Endothelial cell of umbilical vein (primary cell): ENCODE measurements around the gene OPCML. TPM values are rescaled to one million over a fixed set of nuclear protein-coding genes. Genes with fewer than 3 reads are reported as not detected.

Source experiments
- BruUV-seq: library from RNA; stranded (reverse); fragments of 400-500 nt; replicated peaks from 2 replicates; lab custom pipeline; 2021; lab: Mats Ljungman, UMichigan
- CTCF ChIA-PET: fragments of 300-600, 350-600 bp; sonication (Branson Sonifier 250); formaldehyde crosslinking; loops from one replicate; lab custom pipeline; 2021; ENCODE audit warnings: antibody characterized with exemption, inconsistent platforms; lab: Charles Lee
- POLR2A ChIA-PET: fragments of 300-600, 350-600 bp; sonication (Branson Sonifier 250); formaldehyde crosslinking; loops from one replicate; lab custom pipeline; 2021; ENCODE audit warnings: antibody characterized with exemption, inconsistent platforms; lab: Charles Lee
- DNase-seq: peaks from one replicate; pipeline ENCODE4 v3.0.0-alpha.2; 2011; ENCODE audit warnings: low read depth, low spot score
- FAIRE-seq: peaks from 2 replicates; lab custom pipeline; 2011; peaks lifted over from hg19 to GRCh38; lab: Jason Lieb, UNC
- H2AFZ ChIP-seq: 2 replicates; pipeline ENCODE4 v1.6.0; 2012; ENCODE audit warnings: low read depth, low read length, control low read depth, inconsistent platforms
- H3K27ac ChIP-seq: 2 replicates; pipeline ENCODE4 v1.5.1; 2011; ENCODE audit warnings: low read depth, mild to moderate bottlenecking, control low read depth, low read length, moderate library complexity; ENCODE audit not compliant: insufficient read depth
- H3K27me3 ChIP-seq, 2 experiments: 2 replicates each; pipeline versions ENCODE4 v1.6.0 to v1.6.1; 2011; ENCODE audit warnings: low read length in 2 of 2, mixed read lengths in 1 of 2; ENCODE audit not compliant: control insufficient read depth in 2 of 2, insufficient read depth in 2 of 2
- H3K36me3 ChIP-seq, 2 experiments: 2 replicates in 1 of 2; 3 replicates in 1 of 2; pipeline ENCODE4 v1.5.1; 2011; ENCODE audit warnings: low read length in 2 of 2, mild to moderate bottlenecking in 1 of 2, moderate library complexity in 1 of 2; ENCODE audit not compliant: control insufficient read depth in 2 of 2, insufficient read depth in 2 of 2; ENCODE audit errors: extremely low read depth in 1 of 2
- H3K4me1 ChIP-seq: 3 replicates; pipeline ENCODE4 v1.5.1; 2011; ENCODE audit warnings: mild to moderate bottlenecking, low read length; ENCODE audit not compliant: control insufficient read depth, insufficient read depth; ENCODE audit errors: extremely low read depth
- H3K4me2 ChIP-seq: 2 replicates; pipeline ENCODE4 v1.6.1; 2011; ENCODE audit warnings: low read length, control low read depth, mixed read lengths; ENCODE audit not compliant: insufficient read depth
- H3K4me3 ChIP-seq, 3 experiments: fragments of 200-600 bp in 1 of 3; sonication (generic), shearing (Covaris generic) in 1 of 3; replicated peaks in 1 of 3; 2 replicates each; pipeline ENCODE4 v1.5.1; 2011 to 2016; ENCODE audit warnings: control low read depth in 3 of 3, low read length in 3 of 3, mild to moderate bottlenecking in 2 of 3, inconsistent platforms in 1 of 3, low read depth in 1 of 3, moderate library complexity in 1 of 3; ENCODE audit not compliant: insufficient read depth in 1 of 3
- H3K79me2 ChIP-seq: 2 replicates; pipeline ENCODE4 v1.6.0; 2012; ENCODE audit warnings: low read length, inconsistent platforms; ENCODE audit not compliant: control insufficient read depth, insufficient read depth
- H3K9ac ChIP-seq: replicated peaks from 2 replicates; pipeline ENCODE3; 2011; ENCODE audit warnings: low read length, control low read depth; ENCODE audit not compliant: insufficient read depth; ENCODE audit errors: extremely low read depth
- H3K9me1 ChIP-seq: replicated peaks from 3 replicates; pipeline ENCODE4 v1.6.0; 2011; ENCODE audit warnings: mild to moderate bottlenecking, low read length; ENCODE audit not compliant: control insufficient read depth, insufficient read depth; ENCODE audit errors: extremely low read depth
- H3K9me3 ChIP-seq: replicated peaks from 2 replicates; pipeline ENCODE4 v1.5.1; 2012; ENCODE audit warnings: low read length, inconsistent platforms; ENCODE audit not compliant: control insufficient read depth, insufficient read depth
- H4K20me1 ChIP-seq: replicated peaks from 2 replicates; pipeline ENCODE3; 2011; ENCODE audit warnings: mild to moderate bottlenecking, low read length; ENCODE audit not compliant: control insufficient read depth, insufficient read depth; ENCODE audit errors: extremely low read depth
- CTCF ChIP-seq, 2 donors: IDR thresholded peaks; 1 replicate in 1 of 2; 2 replicates in 1 of 2; pipeline ENCODE4 v1.5.1; 2011; ENCODE audit warnings: low read length in 2 of 2, mild to moderate bottlenecking in 2 of 2, moderate library complexity in 2 of 2, control low read depth in 1 of 2, inconsistent platforms in 1 of 2, low read depth in 1 of 2; ENCODE audit not compliant: insufficient read depth in 1 of 2; ENCODE audit errors: extremely low read depth in 1 of 2
- EZH2 ChIP-seq: IDR thresholded peaks from 2 replicates; pipeline ENCODE4 v1.6.1; 2012; ENCODE audit warnings: borderline replicate concordance, low read depth, mild to moderate bottlenecking, moderate library complexity, low read length, inconsistent platforms; ENCODE audit not compliant: severe bottlenecking
- FOS ChIP-seq: IDR thresholded peaks from 2 replicates; pipeline ENCODE4 v1.6.1; 2011; ENCODE audit warnings: mild to moderate bottlenecking, low read length, moderate library complexity, borderline replicate concordance; ENCODE audit not compliant: insufficient read depth
- GATA2 ChIP-seq: IDR thresholded peaks from 2 replicates; pipeline ENCODE4 v1.7.0; 2011; ENCODE audit warnings: low read depth, mild to moderate bottlenecking, moderate library complexity, mixed read lengths, low read length; ENCODE audit not compliant: insufficient read length, insufficient read depth
- JUN ChIP-seq: IDR thresholded peaks from 2 replicates; pipeline ENCODE4 v1.6.1; 2011; ENCODE audit warnings: borderline replicate concordance, low read depth; ENCODE audit not compliant: insufficient read length, insufficient read depth
- MAX ChIP-seq: IDR thresholded peaks from 2 replicates; pipeline ENCODE4 v1.6.1; 2011; ENCODE audit not compliant: insufficient read depth, insufficient read length
- MYC ChIP-seq: IDR thresholded peaks from one replicate; pipeline ENCODE4 v1.6.1; 2011; ENCODE audit warnings: mild to moderate bottlenecking, low read depth, low read length
- POLR2A ChIP-seq: IDR thresholded peaks from 2 replicates; pipeline ENCODE4 v1.6.1; 2012; ENCODE audit warnings: low read depth, mild to moderate bottlenecking, control low read depth, low read length
- POLR2AphosphoS5 ChIP-seq: IDR thresholded peaks from 2 replicates; pipeline ENCODE4 v1.6.1; 2012; ENCODE audit warnings: low read depth, mild to moderate bottlenecking, control low read depth, low read length, moderate library complexity; ENCODE audit not compliant: insufficient read depth
- dilution Hi-C: fragments of 300-500 bp; cut with MboI; formaldehyde crosslinking; loops from one replicate; pipeline ENCODE4 v1.15.0; 2019; ENCODE audit warnings: low sequenced_read_pairs; ENCODE audit not compliant: extremely low pct_ligation_motif_present
- intact Hi-C: fragments of 100-400 bp; cut with micrococcal nuclease; formaldehyde crosslinking; loops from one replicate; pipeline ENCODE4 v1.10.0; 2022
- polyA plus RNA-seq, 4 experiments: library from polyadenylated mRNA; depleted of rRNA in 3 of 4; stranded (reverse) in 3 of 4; unstranded in 1 of 4; fragments of >200 nt; gene quantifications; 2 replicates each; pipeline versions ENCODE4 v1.2.1 to v1.2.3, GENCODE V29; 2011 to 2012; ENCODE audit warnings: missing spikeins in 1 of 4
- total RNA-seq: library from RNA; stranded (reverse); gene quantifications from 2 replicates; pipeline ENCODE4 v1.2.3, GENCODE V29; 2021

The OPCML gene
- total and polyA plus RNA-seq, 2 donors (not counting 3 experiments of a cell fraction or from before 2014, with no cell fraction given): not detected

DNA sequence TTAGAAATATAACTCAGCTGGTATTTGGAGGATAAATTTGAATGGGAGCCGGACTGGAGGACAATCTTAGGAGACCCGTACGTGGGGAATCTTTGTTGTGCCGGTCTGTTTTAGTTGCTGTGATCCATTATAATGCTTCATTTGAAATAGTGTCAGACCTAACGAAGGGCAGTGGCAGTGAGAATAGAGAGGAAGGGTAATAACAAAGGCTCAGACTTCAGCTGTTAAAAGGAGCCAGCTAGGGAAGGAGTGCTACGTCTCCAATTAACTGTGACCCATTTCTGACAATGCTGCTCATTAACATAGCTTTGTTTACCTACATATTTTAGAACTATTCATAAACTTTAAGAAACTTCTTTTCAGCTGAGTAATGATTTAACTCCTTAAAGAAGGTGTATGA is 246.9 kb downstream of the OPCML start:
- Histone ChIP-seq H3K27me3 (no peaks in the 10 kb centered on the region), H3K79me2 (no peaks in the 10 kb centered on the region), H3K36me3 (no peaks in the 10 kb centered on the region), H3K9me1 (no peaks in the 10 kb centered on the region), H2AFZ (no peak overlapping the region), H3K27ac (no peak overlapping the region), H4K20me1 (no peaks in the 10 kb centered on the region), H3K4me3 (no peak overlapping the region), H3K4me1 (no peaks in the 10 kb centered on the region), H3K4me2 (no peak overlapping the region), H3K9ac (no peak overlapping the region), H3K9me3 (peaks cover 12% of the 10 kb centered on the region)
- ChIA-PET POLR2A (no interaction called here), CTCF (no interaction called here)
- intact Hi-C loops: no loop called here
- no peak for TF ChIP-seq MYC
- TF ChIP-seq CTCF (IDR thresholded peaks at IDR 0.05; ENCODE audit: extremely low read depth in 1 of 2, insufficient read depth in 1 of 2, low read depth in 1 of 2, low read length in 2 of 2): no peak
- TF ChIP-seq POLR2A: no peak
- TF ChIP-seq MAX: no peak
- TF ChIP-seq GATA2: no peak
- no peak for TF ChIP-seq EZH2
- TF ChIP-seq POLR2AphosphoS5: no peak
- TF ChIP-seq JUN: no peak
- TF ChIP-seq FOS: no peak
- dilution Hi-C loops: no loop called here
- DNase-seq: no peak
- BruUV-seq: no TSS peak
- FAIRE-seq: no peak
